ENCODE data around the gene VAMP4. TPM values are rescaled to one million over a fixed set of nuclear protein-coding genes. Genes with fewer than 3 reads are reported as not detected.

VAMP4 gene
- total and polyA plus RNA-seq, 11 donors = 3.8 to 11.3 (median 7.1) TPM

- Histone ChIP-seq H3K4me1 (peaks cover 0 to 22% (median 3%) of the 10 kb centered on the region in 12 donors), H3K27ac (no peak overlapping the region), H3K36me3 (peaks cover 0 to 37% (median 6%) of the 10 kb centered on the region in 9 donors), H3K9me3 (peaks cover 0 to 14% (median 5%) of the 10 kb centered on the region in 12 donors), H3K27me3 (no peaks in the 10 kb centered on the region), H3K4me3 (no peak overlapping the region)
- ATAC-seq (no peak), DNase-seq (no peak)
- TF ChIP-seq POLR2A (IDR thresholded peaks at IDR 0.05) (no peak), CTCF (IDR thresholded peaks at IDR 0.05) (no peak)
- WGBS, 4 donors = 90 to 98% (median 96%) methylated on average over 1 of the region's 1 CpG
- intact Hi-C loops (cut with DNase I) = loop anchor here in 4 of 10 donors (2.0 to 5.0 kb wide), 4 partner anchors 36 to 76 kb away; no protein-coding TSS in a partner anchor
Observed at GRCh38 chr1:171718216-171718615, 23.6 kb downstream of the VAMP4 start.

- ATAC-seq = peak; percentile 37 to 72 (median 68)
Observed at GRCh38 chr1:171717062-171717718, 24.7 kb downstream of the VAMP4 start.

DNA sequence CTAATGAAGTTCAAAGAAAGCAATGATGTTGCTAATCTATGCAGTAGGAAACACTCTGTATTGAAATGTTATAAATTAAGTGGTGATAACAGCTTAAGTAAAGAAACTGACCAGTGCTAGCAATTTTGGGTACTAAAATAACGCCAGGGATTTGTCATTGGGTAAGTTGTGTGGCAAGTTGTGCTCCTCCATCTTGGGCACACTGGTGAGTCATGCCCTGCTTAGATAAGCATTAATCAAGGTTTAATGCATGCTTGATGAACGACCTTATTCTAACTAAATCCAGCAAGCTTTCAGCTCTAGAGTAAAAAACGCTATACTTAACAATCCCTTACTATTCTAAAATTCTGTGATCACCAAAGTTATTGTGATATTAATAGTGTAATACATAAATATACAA, 25.2 kb downstream of the VAMP4 start:
- no peak for DNase-seq
- ATAC-seq = peak in 1 of 4 donors; percentile 66
- intact Hi-C loops (cut with DNase I) = loop anchor here in 7 of 10 donors (1.0 to 5.0 kb wide), 5 partner anchors 34 to 74 kb away; no protein-coding TSS in a partner anchor
- Histone ChIP-seq H3K27me3 (no peaks in the 10 kb centered on the region), H3K4me3 (no peak overlapping the region), H3K9me3 (no peaks in the 10 kb centered on the region), H3K27ac (peak overlapping the region in 9 of 12 donors; percentile 1 to 40 (median 27)), H3K4me1 (peaks cover 0 to 22% (median 3%) of the 10 kb centered on the region in 12 donors), H3K36me3 (peaks cover 0 to 42% (median 6%) of the 10 kb centered on the region in 9 donors)
- TF ChIP-seq POLR2A (IDR thresholded peaks at IDR 0.05) = no peak
- no peak for TF ChIP-seq CTCF (IDR thresholded peaks at IDR 0.05)
- 59 to 76% (median 69%) methylated on average over 3 of the region's 3 CpGs for WGBS, 4 donors

More at GRCh38 chr1:171717062-171717718, 24.7 kb downstream of the VAMP4 start:
- TF ChIP-seq POLR2A (IDR thresholded peaks at IDR 0.05) (no peak), CTCF (IDR thresholded peaks at IDR 0.05) (no peak)
- peaks cover 0 to 39% (median 6%) of the 10 kb centered on the region in 9 donors for H3K36me3 ChIP-seq
- H3K9me3 ChIP-seq = peaks cover 0 to 5% (median 0%) of the 10 kb centered on the region in 12 donors
- peaks cover 0 to 22% (median 3%) of the 10 kb centered on the region in 12 donors for H3K4me1 ChIP-seq
- no peak overlapping the region for H3K4me3 ChIP-seq
- H3K27me3 ChIP-seq = no peaks in the 10 kb centered on the region
- 35 to 55% (median 45%) methylated on average over 2 of the region's 2 CpGs for WGBS, 4 donors
- intact Hi-C loops (cut with DNase I) = loop anchor here in 5 of 10 donors (2.0 to 5.0 kb wide), 4 partner anchors 35 to 75 kb away; no protein-coding TSS in a partner anchor
- peak overlapping the region in 9 of 12 donors; percentile 1 to 40 (median 27) for H3K27ac ChIP-seq
- DNase-seq = no peak

DNA sequence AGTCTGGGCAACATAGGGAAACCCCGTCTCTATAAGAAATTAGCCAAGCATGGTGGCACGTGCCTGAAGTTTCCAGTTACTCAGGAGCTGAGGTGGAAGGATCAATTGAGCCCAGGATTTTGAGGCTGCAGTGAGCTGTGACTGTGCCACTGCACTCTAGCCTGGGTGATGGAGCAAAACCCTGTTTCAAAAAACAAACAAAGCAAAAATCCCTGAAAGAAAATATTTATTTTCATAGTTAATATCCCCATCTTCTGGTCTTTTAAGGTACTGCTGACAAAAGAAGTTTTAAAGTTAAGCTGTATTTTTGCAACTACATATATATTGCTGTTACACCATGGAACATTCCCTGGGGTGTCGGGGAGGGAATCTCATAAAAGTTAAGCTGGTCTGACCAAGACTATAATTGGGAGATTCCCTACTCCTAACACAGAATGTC, 26.0 kb downstream of the VAMP4 start:
- no peak for TF ChIP-seq POLR2A (IDR thresholded peaks at IDR 0.05)
- peak; percentile 29 to 68 (median 54) for TF ChIP-seq CTCF (IDR thresholded peaks at IDR 0.05)
- Histone ChIP-seq H3K4me3 (no peak overlapping the region), H3K36me3 (peaks cover 0 to 42% (median 9%) of the 10 kb centered on the region in 9 donors), H3K4me1 (peaks cover 0 to 22% (median 3%) of the 10 kb centered on the region in 12 donors), H3K9me3 (no peaks in the 10 kb centered on the region), H3K27me3 (no peaks in the 10 kb centered on the region), H3K27ac (peak overlapping the region in 5 of 12 donors; percentile 8 to 45 (median 18))
- intact Hi-C loops (cut with DNase I) = loop anchor here in 8 of 10 donors (1.0 to 5.0 kb wide), 5 partner anchors 34 to 74 kb away; no protein-coding TSS in a partner anchor
- DNase-seq (no peak), ATAC-seq (peak in 2 of 4 donors; percentile 18 to 26)
- WGBS, 4 donors = 73 to 83% (median 75%) methylated on average over 3 of the region's 3 CpGs

All from heart left ventricle (tissue), 16 donors.